Left kidney (tissue), 2 donors: ENCODE results near the gene CEMIP2. TPM values are rescaled to one million over a fixed set of nuclear protein-coding genes. Genes with fewer than 3 reads are reported as not detected.
A peak's percentile ranks its signal among the peaks of the same experiment; 100 is the strongest.

Experiments used
- DNase-seq: peaks from one replicate; pipeline ENCODE4 v3.0.0-alpha.2; 2013
- polyA plus RNA-seq: library from polyadenylated mRNA; unstranded; fragments of 120-200 nt; gene quantifications from one replicate; pipeline ENCODE4 v1.2.1, GENCODE V29; 2013; ENCODE audit not compliant: insufficient read length

Gene CEMIP2
- polyA plus RNA-seq, 1 donor: 34.3 TPM

DNA sequence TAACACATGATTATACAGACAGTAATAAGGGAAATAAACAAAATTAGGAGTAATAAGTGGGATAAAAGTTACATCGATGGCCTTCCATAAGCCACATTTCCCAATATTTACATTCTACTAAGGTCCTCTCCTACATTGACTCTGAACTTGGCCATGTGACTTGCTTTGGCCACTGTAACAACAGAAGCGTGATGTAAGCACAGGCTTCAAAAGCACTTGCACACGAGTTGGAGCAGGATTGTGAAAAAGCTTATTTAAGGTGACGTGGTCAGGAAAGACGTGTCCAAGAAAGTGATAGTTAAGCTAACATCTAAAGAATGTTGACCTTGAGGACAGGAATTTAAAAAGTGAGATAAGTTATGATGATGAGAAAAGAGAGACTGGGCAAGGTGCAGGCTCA, 9.8 kb upstream of the CEMIP2 start:
- no peak for DNase-seq

DNA sequence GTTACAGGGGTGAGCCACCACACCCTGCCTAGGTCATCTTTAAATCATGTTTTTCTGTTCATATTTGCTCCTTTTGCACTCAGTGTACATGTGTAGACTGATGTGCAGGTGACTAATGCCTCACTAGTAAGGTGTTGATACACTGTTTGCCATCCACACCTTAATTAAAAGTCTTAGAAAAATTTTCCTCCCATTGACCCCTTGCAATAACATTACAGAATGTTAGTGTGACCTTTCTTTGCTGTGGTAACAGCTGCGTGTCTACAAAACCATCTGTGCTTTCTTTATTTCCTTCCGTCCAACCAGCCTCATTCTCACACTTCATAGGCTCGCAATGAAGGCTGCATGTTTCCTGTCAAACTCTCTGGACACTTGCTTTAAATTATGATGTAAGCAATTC, 6.6 kb upstream of the CEMIP2 start:
- no peak for DNase-seq

DNA sequence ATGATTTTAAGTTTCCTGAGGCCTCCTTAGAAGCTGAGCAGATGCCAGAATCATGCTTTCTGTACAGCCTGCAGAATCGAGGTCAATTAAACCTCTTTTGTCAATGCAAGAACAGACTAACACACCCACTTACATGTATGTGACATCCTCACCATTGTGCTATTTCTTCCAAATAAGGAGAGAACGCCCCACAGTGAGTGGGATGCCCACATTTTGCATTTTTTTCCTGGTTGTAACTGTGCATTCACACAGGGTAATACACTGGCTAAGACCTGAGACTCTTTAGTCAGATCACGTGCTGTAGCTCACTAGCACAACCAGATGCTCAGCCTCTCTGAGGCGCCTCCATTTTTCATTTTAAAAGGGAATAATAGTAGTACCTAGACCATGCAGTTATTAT, 4.4 kb upstream of the CEMIP2 start:
- DNase-seq: no peak

DNA sequence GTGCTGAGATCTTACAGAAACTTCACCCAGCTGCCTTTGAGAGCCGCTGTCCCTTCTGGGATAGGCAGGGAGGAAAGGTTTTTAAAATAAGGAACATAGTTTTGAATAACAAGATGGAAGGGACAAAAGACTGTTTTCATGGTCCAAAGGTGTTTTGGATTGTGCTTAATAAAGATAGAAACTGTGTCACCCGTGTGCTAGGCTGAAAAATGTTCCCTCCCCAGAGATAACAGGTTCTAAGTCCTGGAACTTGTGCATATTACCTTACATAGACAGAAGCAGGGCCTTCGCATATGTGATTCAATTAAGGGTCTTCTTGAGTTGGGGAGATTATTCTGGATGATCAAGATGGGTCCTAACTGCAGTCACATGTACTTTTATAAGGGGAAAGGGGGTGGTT, 1.9 kb upstream of the CEMIP2 start:
- DNase-seq: no peak

DNA sequence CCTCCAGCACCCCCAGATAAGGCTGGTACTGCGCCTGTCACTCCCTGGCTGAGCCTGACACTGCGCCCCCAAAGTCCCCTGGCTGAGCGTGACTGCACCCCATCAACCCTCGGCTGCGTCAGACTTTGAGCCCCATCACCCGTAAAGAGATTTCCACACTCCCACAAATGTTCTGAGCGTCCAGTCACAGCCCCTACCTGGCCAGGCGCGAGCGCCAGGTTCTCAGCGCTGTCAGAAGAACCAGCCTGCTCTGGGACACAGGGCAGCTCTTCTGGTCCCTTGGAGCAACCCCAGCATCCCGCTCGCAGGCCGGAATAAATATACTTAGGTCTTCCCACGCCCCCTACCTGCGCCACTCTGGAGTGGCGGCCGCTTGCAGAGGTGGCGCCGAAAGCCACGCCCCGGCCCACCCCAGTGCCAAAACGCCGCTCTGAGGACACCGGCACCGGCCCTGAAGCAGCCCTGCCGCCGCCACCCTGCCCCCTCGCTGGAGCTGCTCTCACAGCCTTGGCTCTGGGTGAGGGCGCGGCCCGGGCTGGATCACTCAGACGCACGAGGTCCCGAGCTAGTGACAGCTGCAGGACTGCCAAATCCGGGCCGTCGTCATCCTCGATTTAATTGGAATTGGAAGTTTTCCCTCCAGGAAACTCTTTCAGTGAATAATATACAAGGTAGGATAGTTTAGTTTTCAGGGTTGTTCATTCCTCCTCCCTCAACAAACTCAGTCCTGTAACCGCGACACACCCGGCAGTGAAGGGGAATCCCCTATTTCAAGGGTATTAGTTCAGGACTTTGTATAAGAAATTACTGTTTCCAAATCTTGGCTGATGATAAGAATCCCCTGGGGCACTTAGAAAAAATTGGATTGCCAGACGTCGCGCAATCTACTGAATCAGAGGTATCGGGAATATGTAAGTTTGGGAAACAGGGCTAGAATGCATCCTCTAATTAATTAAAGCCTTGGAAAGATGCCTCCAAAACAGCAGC, 1.2 kb upstream of the CEMIP2 start:
- peak; percentile 41 for DNase-seq

DNA sequence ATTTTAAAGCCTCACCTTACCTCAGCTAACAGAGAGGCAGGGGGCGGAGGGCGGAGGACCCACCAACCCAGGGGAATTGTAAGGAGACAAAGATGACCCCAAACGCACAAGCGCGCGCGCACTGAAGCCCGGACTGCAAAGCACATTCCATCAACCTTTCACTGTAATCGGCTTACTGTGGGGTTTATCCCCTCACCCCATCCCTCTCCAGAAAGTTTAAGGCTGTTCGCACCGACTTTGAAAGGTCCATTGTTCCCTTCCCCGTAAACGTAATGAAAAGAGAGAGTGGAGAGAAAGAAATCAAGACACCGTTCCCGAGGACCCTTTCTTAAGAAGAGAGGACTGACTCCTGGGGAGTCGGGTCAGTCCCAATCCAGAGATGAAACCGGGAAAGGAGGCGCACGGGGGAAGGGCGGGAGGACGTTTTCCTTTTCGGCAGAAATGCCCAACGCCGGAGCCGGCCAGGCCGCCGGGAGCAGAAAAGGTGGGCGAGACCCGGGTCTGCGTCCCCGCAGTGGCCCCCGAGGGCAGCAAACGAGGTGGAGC, 464 bp downstream of the CEMIP2 start:
- DNase-seq: no peak

DNA sequence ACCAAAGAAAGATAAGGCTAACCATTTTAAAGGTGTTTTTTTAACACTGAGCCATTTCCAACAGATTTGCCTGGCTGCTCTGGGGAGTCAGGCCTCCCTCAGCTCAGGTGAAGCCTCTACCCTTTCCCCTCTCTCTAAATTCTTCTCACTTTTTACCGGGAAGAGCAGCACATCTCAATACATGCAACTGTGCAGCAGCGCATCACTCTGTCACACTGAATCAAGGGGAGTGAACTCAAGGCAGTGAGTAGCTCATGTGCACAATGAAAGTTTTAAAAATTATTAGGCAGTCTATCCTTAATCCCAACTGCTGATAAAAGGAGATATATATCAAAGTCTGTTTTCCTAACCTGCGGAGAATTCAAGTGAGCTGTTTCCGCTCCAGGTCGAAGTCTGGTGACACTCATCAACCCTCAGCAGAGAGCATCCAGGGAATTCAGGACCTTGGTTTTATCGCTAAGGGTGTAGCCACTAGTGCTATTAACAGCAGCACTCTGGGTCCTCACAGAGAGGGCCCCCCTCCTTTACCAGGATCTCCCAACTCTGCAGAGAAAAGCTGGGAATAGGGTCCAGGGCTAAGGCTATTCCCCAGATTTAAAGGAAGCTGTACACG, 1.0 kb downstream of the CEMIP2 start:
- DNase-seq: no peak

DNA sequence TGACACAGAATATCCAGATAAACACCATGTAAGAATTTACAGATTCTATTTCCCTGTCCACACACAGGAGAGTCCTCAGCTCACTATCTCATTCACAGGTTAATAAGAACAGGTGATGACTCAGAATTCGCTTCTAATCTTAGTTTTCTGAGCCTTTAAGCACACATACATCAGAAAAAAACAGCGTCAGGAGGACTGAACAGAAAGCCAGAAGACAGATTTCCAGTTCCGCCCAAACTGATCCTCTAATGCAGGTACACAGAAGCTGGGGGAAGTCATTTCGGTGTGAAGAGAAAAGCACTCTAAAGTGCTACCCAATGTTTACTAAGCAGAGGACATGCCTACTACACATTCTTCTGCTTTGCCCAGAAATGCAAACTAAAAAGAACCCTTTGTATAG, 1.6 kb downstream of the CEMIP2 start:
- DNase-seq: no peak

DNA sequence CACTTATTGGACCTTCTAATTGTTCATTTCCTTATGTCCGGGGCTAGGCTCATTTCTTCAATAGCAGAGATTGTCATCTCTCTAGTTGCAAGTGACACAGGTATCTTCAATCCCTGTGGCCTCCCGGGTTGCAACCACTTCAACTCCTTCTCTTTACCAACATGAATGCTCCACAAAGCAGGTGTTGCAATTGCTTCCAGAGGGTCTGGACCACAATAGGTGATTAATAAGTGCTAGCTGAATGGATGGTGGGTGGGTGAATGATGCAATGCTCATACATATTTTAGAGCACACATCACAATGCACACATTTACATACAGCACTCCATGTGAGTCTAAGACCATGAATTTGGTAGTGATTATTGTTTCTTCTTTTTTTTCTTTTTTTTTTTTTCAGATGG, 2.6 kb downstream of the CEMIP2 start:
- DNase-seq: no peak

DNA sequence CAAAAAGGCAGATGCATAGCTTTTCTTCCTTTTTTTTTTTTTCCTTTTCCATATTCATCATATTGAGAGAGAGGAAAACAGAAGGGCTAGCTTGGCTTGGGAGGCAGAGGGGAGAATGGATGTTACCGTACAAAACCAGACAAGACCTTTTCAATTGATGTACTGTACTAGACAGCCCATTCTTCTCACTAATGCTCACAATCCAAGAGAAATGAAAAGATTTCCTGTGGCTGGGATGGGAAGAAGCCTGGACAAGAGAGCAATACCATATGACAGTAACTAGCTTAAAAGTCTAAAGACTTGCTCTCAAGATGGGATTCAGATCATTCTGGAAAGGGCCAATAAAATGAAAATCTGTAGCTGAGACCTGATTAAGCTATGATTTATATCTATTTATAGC, 3.4 kb downstream of the CEMIP2 start:
- DNase-seq: no peak

DNA sequence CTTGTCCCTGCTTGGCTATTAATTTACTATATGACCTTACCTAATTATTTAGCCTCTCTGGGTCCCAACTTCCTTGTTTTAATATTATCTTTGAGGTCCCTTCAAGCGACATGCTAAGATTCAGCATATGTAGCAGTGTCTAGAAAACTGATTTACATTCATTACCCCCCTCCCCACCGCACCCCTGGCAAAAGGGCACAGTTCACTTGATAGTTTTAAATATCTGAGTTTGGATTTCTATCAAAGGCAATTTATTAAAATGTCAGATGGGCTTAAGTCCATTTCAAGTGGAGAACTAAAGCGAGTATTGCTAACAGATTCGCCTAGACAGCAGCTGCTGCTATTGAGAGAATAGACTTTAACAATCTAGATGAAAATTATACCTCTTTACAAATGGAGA, 3.9 kb downstream of the CEMIP2 start:
- no peak for DNase-seq

DNA sequence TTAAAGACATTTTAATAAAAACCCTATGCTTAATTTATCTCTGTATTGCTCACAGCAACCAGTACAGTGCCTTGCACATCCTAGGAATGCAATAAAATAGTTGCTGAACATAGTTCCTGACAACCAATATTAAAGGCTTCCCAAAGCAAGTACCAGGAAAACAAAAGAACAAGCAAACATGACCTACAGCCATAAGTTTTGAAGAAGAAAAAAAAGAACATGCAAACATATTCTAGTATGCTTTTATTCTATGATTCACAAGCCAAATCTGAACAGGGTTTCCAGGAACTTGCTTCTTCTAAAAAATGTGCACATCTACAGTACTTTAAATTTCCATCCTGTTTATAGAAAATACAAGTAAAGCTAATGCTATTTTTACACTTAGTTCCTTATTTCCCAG, 4.5 kb downstream of the CEMIP2 start:
- no peak for DNase-seq

DNA sequence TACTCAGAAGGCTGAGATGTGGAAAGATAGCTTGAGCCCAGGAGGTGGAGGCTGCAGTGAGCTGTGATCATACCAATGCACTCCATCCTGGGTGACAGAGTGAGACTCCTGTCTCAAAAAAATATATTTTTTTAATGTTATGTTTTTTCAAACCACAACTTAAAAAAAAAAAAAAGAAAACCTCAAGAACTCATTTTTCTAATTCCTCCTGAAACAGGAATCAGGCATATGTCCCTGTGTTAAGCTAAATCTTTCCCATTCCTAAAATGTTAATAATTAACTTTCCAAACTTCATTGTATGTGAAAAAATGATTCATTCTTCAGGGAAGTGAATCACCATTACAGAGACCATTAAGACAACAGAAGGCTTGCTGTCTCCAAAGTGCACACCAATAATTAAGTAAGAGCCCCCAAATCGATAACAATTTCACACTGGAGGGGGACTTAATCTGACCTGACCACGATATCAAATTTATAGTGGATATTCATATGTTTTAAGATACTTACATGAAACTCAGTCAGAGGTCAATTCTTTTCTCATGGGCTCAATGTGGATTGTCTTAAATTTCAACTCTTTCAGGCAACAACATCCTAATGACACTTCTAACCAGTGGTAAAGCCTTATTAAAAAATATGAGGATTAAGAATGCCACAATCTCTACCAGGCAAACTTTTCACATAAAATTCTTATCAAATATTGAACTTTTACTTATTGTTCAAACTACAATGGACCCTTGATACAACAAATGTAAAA, 5.2 kb downstream of the CEMIP2 start:
- no peak for DNase-seq

DNA sequence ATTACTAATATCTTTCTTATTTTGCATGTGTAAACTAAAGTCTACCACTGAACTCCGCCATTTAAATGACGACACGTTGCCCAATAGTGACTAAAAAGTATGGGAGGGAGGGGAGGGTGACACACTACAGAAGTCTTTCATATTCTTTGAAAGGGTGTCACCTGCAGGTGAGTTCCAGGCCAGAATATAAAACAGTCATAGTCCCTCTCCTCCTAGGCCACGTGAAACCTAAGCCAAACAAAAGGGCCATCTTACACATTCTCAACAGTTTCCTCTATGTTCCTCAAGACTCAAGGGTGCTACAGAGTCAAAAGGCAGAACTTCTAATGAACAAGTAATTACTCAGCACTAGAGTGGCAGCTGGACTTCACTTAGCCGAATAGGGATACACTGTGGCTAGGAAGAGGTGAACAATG, 6.4 kb downstream of the CEMIP2 start:
- DNase-seq: no peak

DNA sequence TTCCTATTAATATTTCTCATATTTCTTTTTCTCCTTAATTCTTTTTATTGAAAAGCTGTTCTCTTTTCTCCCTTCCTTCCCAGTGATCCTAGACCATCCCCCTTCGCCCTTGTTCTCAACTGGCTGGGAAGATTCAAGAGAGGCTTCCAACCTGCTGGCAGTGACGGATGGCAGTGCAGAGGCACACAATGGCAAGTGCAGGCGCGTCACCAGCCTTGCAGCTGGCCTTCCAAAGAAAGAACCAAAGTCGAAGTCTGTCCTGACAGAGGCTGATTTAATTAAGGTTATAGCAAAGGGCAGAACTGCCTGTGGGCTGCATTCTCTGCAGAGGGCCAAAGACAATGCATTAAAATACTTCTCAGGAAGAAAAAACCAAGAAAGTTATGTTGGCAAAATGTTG, 7.4 kb downstream of the CEMIP2 start:
- no peak for DNase-seq

DNA sequence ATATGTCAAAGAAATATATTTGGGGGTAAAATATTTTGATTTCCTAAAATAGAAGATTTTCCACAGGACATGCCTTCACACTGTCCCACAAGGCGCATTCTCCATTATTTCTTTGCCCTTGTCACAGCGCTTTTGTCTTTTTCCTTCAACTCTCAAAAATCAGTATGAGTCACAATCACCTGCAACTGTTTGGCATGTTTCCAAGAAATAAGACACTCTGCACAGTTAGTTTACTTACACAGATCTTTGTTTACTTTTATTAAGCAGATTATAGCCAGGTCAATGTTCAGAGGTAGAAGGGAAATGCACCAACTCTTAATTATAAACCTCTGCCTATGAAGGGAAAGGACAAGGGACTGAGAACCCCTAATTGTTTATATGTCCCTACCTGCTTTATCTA, 9.5 kb downstream of the CEMIP2 start:
- no peak for DNase-seq

DNA sequence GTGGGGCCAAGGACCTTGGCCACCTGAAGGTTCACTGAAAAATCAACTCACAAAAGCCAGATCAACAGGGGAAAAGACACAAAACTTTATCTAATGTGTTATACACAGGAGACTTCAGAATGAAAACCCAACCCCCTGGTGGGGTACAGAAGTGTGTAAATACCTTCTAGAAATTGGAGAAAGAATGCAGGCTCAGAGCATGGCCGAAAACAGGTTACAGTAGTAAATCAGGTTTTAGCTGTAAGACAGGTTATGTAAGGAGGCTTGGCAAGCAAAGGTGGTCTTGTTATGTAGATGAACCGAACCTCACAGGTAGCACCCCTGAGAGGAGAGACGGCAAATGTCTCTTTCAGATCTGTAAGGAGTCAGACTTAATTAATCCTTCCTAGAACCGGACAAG, 10.0 kb downstream of the CEMIP2 start:
- DNase-seq: no peak

DNA sequence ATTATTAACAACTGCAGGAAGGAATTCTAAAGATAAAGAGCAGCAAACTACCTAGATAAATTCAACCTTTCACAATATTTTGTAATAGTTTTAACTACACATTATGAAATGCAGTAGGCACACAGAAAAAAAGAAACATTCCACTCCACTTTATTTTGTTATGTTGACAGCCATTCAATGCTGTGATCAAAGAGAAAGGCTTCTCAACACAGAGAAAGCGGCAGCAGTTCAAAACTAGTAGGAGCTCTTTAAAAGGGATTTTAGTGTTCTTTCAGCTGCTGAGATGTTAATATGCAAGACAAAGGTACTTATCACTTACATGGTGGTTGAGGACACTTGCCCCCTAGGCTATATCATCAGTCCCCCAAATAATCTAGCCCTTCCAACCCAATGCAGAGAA, 11.6 kb downstream of the CEMIP2 start:
- DNase-seq: no peak

DNA sequence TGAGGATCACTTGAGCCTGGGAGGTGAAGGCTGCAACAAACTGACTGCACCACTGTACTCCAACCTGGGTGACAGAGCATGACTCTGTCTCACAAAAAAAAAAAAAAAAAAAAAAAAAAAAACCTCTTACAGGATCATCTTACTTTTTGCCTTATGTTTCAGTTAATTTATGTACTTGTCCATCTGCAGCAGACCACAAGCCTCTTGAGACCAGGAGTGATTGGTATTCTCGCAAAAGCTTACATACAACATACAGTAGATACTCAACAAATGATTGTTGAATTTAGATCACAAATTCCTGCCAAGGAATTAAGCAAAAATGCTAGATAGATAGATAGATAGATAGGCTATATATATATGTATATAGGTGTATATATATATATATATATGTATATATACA, 12.4 kb downstream of the CEMIP2 start:
- DNase-seq: no peak

DNA sequence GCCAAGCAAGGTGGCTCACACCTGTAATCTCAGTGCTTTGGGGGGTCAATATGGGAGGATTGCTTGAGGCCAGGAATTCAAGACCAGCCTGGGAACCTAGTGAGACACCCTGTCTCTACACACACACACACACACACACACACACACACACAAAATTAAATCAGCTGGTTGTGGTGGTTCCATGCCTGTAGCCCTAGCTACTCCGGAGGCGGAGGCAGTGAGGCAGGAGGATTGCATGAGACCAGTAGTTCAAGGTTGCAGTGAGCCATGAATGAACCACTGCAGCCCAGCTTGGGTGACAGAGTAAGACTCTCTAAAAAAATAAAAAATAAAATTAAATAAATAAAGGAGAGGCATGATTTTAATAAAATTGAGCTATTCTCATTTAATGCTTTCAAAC, 13.1 kb downstream of the CEMIP2 start:
- DNase-seq: no peak

DNA sequence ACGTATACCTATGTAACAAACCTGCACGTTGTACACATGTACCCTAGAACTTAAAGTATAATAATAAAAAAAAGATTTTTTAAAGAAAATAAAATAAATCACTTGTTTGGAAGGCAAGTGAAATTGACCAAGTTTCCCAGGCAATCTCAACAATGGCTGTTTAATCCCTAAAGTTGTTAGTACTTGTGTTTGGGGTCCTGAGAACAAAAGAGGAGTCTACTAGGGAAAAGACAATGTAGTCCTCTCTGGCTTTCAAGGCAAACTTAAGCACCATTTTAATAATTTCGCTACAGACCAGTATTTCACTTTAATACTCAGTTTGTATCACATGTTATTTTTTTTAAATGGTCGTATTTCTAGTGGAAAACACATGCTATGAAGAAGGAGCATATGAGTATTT, 14.2 kb downstream of the CEMIP2 start:
- DNase-seq: no peak

DNA sequence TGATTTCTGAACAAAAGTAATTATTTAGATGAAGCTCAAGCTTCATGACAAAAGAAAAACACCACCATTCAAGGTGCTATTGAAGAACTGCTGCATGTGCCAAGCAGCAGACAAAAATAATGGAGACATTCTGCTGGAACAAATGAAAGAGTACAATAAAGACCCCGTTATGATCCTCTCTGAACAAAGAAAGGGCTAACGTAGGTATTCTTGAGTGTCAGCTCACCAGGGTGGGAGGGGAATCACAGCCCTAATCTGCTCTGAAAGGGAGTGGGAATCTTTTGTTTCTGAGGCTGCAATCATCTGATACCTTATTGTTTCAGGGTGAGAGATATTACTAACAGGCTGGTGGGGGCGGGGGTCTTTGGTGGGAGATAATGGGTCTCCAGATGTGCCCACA, 15.4 kb downstream of the CEMIP2 start:
- DNase-seq: no peak

DNA sequence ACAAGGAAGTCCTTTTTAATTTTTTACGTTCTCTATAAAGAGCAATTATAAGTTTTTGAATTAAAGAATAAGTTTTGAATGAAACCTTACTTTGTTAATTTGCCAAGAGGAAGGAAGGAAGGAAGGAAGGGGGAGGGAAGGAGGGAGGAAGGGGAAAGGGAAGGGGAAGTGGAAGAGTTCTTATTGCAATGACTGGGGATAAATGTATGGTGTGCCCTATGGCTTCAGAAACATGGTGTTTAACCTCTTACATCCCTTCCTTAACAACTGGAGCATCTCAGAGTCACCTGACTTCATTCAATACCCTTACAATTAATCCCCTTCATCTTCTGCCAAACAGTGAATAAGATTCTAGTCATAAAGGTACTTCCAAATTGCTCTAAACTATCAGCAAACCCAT, 16.0 kb downstream of the CEMIP2 start:
- DNase-seq: no peak
